Measurements from ENCODE around the gene HTR3E. TPM values are rescaled to one million over a fixed set of nuclear protein-coding genes. Genes with fewer than 3 reads are reported as not detected.
A peak's percentile ranks its signal among the peaks of the same experiment; 100 is the strongest.

Gene HTR3E
- total and polyA plus RNA-seq, 2 of the 13 experiments (the other 11 are each of a cell fraction or from before 2014, with no cell fraction given), result not detected

DNA sequence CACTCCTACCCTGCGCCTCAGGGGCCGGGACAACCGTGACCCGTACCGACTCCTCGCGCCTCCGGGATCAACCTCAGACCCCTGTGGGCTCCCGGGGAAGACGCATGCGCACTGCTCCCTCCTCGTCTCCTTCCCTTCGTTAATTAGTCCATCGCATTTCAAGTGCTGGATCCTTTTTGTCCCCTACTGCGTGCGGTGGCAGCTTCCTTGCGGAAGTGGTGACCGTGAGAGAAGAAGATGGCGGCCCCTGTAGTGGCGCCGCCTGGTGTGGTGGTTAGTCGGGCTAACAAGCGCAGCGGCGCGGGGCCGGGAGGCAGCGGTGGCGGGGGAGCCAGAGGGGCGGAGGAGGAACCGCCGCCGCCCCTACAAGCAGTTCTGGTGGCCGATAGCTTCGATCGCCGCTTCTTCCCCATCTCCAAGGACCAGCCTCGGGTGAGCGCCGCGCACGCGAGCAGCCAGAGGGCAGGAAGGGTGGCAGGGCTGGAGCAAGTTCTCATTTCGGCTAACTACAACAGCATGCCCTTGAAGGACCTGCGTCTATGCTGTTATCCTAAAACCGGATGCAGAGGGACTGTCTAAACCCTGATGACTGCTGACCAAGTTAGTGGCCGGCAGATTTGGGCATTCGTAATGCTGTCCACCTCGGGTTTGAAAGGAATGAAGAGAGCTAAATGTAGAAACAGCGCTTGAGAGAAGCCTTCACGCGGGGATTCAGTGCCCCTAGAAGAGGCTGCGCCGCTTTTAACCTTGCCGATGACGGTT, 38.5 kb downstream of the HTR3E start, which contains the start of gene EIF2B5 (continued):
- TF ChIP-seq, protein P1, sequence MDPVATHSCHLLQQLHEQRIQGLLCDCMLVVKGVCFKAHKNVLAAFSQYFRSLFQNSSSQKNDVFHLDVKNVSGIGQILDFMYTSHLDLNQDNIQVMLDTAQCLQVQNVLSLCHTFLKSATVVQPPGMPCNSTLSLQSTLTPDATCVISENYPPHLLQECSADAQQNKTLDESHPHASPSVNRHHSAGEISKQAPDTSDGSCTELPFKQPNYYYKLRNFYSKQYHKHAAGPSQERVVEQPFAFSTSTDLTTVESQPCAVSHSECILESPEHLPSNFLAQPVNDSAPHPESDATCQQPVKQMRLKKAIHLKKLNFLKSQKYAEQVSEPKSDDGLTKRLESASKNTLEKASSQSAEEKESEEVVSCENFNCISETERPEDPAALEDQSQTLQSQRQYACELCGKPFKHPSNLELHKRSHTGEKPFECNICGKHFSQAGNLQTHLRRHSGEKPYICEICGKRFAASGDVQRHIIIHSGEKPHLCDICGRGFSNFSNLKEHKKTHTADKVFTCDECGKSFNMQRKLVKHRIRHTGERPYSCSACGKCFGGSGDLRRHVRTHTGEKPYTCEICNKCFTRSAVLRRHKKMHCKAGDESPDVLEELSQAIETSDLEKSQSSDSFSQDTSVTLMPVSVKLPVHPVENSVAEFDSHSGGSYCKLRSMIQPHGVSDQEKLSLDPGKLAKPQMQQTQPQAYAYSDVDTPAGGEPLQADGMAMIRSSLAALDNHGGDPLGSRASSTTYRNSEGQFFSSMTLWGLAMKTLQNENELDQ (CRISPR knock-in tag; IDR thresholded peaks at IDR 0.05; ENCODE audit: borderline replicate concordance), result no peak
- TF ChIP-seq ZNF7 (CRISPR knock-in tag; IDR thresholded peaks at IDR 0.05), result no peak
- no peak for TF ChIP-seq NCOA5 (CRISPR knock-in tag; IDR thresholded peaks at IDR 0.05)
- TF ChIP-seq, protein P2, sequence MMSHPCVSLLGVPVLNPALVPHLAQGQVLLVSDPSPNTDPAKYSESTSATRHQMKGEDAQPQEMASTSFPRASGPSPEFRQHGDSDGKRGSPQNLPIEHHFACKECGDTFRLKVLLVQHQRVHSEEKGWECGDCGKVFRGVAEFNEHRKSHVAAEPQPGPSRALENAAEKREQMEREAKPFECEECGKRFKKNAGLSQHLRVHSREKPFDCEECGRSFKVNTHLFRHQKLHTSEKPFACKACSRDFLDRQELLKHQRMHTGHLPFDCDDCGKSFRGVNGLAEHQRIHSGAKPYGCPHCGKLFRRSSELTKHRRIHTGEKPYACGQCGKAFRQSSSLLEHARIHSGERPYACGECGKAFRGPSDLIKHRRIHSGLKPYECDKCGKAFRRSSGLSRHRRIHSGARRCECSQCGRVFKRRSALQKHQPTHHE (CRISPR knock-in tag; IDR thresholded peaks at IDR 0.05; ENCODE audit: borderline replicate concordance), result peak; percentile 82; the same call in 1 of the 2 replicates
- TF ChIP-seq ZNF737 (CRISPR knock-in tag; IDR thresholded peaks at IDR 0.05; ENCODE audit: borderline replicate concordance), result no peak
- 0 out of 2 replicates have a peak, but pooled peaks have one; percentile 26 for TF ChIP-seq ZNF33B (CRISPR knock-in tag; IDR thresholded peaks at IDR 0.05)
- TF ChIP-seq AHR (CRISPR knock-in tag; IDR thresholded peaks at IDR 0.05), result peak; percentile 72; the same call in 1 of the 2 replicates
- TF ChIP-seq, protein P3, sequence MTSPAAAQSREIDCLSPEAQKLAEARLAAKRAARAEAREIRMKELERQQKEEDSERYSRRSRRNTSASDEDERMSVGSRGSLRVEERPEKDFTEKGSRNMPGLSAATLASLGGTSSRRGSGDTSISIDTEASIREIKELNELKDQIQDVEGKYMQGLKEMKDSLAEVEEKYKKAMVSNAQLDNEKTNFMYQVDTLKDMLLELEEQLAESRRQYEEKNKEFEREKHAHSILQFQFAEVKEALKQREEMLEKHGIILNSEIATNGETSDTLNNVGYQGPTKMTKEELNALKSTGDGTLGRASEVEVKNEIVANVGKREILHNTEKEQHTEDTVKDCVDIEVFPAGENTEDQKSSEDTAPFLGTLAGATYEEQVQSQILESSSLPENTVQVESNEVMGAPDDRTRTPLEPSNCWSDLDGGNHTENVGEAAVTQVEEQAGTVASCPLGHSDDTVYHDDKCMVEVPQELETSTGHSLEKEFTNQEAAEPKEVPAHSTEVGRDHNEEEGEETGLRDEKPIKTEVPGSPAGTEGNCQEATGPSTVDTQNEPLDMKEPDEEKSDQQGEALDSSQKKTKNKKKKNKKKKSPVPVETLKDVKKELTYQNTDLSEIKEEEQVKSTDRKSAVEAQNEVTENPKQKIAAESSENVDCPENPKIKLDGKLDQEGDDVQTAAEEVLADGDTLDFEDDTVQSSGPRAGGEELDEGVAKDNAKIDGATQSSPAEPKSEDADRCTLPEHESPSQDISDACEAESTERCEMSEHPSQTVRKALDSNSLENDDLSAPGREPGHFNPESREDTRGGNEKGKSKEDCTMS (CRISPR knock-in tag; conservative IDR thresholded peaks at IDR 0.05), result no peak
- TF ChIP-seq CBFB (CRISPR knock-in tag; IDR thresholded peaks at IDR 0.05), result peak; percentile 94
- no peak for TF ChIP-seq ZNF839 (CRISPR knock-in tag; IDR thresholded peaks at IDR 0.05; ENCODE audit: borderline replicate concordance)
- TF ChIP-seq TCF12 (IDR thresholded peaks at IDR 0.05), result no peak
- TF ChIP-seq TCF12 (CRISPR knock-in tag; IDR thresholded peaks at IDR 0.05), result no peak
- no peak for TF ChIP-seq RBAK (CRISPR knock-in tag; IDR thresholded peaks at IDR 0.05)
- no peak; the same call in 1 of the 2 replicates for TF ChIP-seq ONECUT2 (CRISPR knock-in tag; IDR thresholded peaks at IDR 0.05)
- no peak for TF ChIP-seq PAX8 (CRISPR knock-in tag; IDR thresholded peaks at IDR 0.05; ENCODE audit: borderline replicate concordance)
- no peak; the same call in 1 of the 2 replicates for TF ChIP-seq NCOA1 (CRISPR knock-in tag; IDR thresholded peaks at IDR 0.05)
- TF ChIP-seq ZNF234 (CRISPR knock-in tag; conservative IDR thresholded peaks at IDR 0.05), result no peak
- TF ChIP-seq RELA (CRISPR knock-in tag; IDR thresholded peaks at IDR 0.05), result no peak
- TF ChIP-seq NFIC (IDR thresholded peaks at IDR 0.05; ENCODE audit: low read length), result no peak
- no peak for TF ChIP-seq SP5 (CRISPR knock-in tag; IDR thresholded peaks at IDR 0.05; ENCODE audit: borderline replicate concordance, low read depth)
- TF ChIP-seq NR3C1 (CRISPR knock-in tag; IDR thresholded peaks at IDR 0.05), result no peak

All from HepG2 (cell line).